Stomach (tissue), 4 donors: ENCODE results near the gene RNF121.

Source experiments
- CTCF ChIP-seq, 7 experiments: fragments of 450-650 bp in 4 of 7; fragments of 200-600 bp in 3 of 7; sonication (generic) in 3 of 7; IDR thresholded peaks; one replicate each; pipeline ENCODE4 v1.5.1; 2016 to 2019; ENCODE audit warnings: antibody characterized with exemption in 7 of 7, control low read depth in 2 of 7, mild to moderate bottlenecking in 1 of 7
- POLR2AphosphoS5 ChIP-seq, 3 donors: sonication (generic); formaldehyde crosslinking; IDR thresholded peaks; one replicate each; pipeline ENCODE4 v1.6.1; 2016; ENCODE audit warnings: antibody characterized with exemption in 3 of 3

GRCh38 chr11:71947498-71947897 lies 18.7 kb downstream of the RNF121 start:
- no peak for TF ChIP-seq CTCF (IDR thresholded peaks at IDR 0.05)
- TF ChIP-seq POLR2AphosphoS5 (IDR thresholded peaks at IDR 0.05) = no peak
